ENCODE results near the gene UBIAD1.

Gene UBIAD1

GRCh38 chr1:11316701-11317100 lies 43.7 kb downstream of the UBIAD1 start:
- TF ChIP-seq ZFX (IDR thresholded peaks at IDR 0.05) (no peak), CTCF (conservative IDR thresholded peaks at IDR 0.05) (no peak)
- H3K27ac ChIP-seq = no peak overlapping the region

- no peak overlapping the region for H3K27ac ChIP-seq
- TF ChIP-seq CTCF (conservative IDR thresholded peaks at IDR 0.05) (no peak), ZFX (IDR thresholded peaks at IDR 0.05) (no peak)
Observed at GRCh38 chr1:11318982-11319381, 46.0 kb downstream of the UBIAD1 start.

GRCh38 chr1:11320153-11320936 lies 47.3 kb downstream of the UBIAD1 start:
- H3K27ac ChIP-seq = no peak overlapping the region
- TF ChIP-seq CTCF (conservative IDR thresholded peaks at IDR 0.05) (no peak; the same call in 1 of the 2 replicates), ZFX (IDR thresholded peaks at IDR 0.05) (no peak)

GRCh38 chr1:11321656-11322491 lies 48.9 kb downstream of the UBIAD1 start:
- no peak for TF ChIP-seq CTCF (conservative IDR thresholded peaks at IDR 0.05)
- no peak for TF ChIP-seq ZFX (IDR thresholded peaks at IDR 0.05)
- no peak overlapping the region; the same call in 1 of the 2 replicates for H3K27ac ChIP-seq

- TF ChIP-seq ZFX (IDR thresholded peaks at IDR 0.05) (no peak), CTCF (conservative IDR thresholded peaks at IDR 0.05) (no peak)
- no peak overlapping the region for H3K27ac ChIP-seq
Observed at GRCh38 chr1:11324567-11325165, 51.7 kb downstream of the UBIAD1 start.

- no peak overlapping the region for H3K27ac ChIP-seq
- no peak for TF ChIP-seq ZFX (IDR thresholded peaks at IDR 0.05)
- no peak for TF ChIP-seq CTCF (conservative IDR thresholded peaks at IDR 0.05)
Observed at GRCh38 chr1:11326070-11326469, 53.1 kb downstream of the UBIAD1 start.

GRCh38 chr1:11328444-11328843 lies 55.4 kb downstream of the UBIAD1 start:
- no peak overlapping the region for H3K27ac ChIP-seq
- TF ChIP-seq CTCF (conservative IDR thresholded peaks at IDR 0.05) = no peak
- TF ChIP-seq ZFX (IDR thresholded peaks at IDR 0.05) = no peak

Measured in C4-2B (cell line).